ENCODE measurements around the gene TMA16.
"Not testable (repeated sequence)": the region's sequence is repeated elsewhere in the genome, so short reads cannot be mapped to it uniquely, and the experiment has no call there.

The TMA16 gene

GRCh38 chr4:163494360-163495241, at the start of gene TMA16:
Gene TMA16, plus strand, starts transcription at chr4:163494690. Its CDS starts 112 bp downstream, at chr4:163494802.
- in situ Hi-C loops (cut with HindIII; ENCODE audit: low sequenced_read_pairs): no loop called here

- in situ Hi-C loops (cut with HindIII; ENCODE audit: low sequenced_read_pairs): not testable (repeated sequence)
These were observed 47.5 kb upstream of the TMA16 start for GRCh38 chr4:163447023-163447422.

GRCh38 chr4:163447481-163447880, 47.0 kb upstream of the TMA16 start:
- in situ Hi-C loops (cut with HindIII; ENCODE audit: low sequenced_read_pairs): no loop called here

GRCh38 chr4:163448540-163449203, 45.8 kb upstream of the TMA16 start:
- in situ Hi-C loops (cut with HindIII; ENCODE audit: low sequenced_read_pairs): no loop called here

- in situ Hi-C loops (cut with HindIII; ENCODE audit: low sequenced_read_pairs): no loop called here
These were observed 31.9 kb upstream of the TMA16 start for GRCh38 chr4:163462556-163462955.

GRCh38 chr4:163467082-163467770, 27.3 kb upstream of the TMA16 start:
- in situ Hi-C loops (cut with HindIII; ENCODE audit: low sequenced_read_pairs): no loop called here

- in situ Hi-C loops (cut with HindIII; ENCODE audit: low sequenced_read_pairs): no loop called here
These were observed 24.1 kb upstream of the TMA16 start for GRCh38 chr4:163470391-163470790.

GRCh38 chr4:163473130-163473529, 21.4 kb upstream of the TMA16 start:
- in situ Hi-C loops (cut with HindIII; ENCODE audit: low sequenced_read_pairs): no loop called here

GRCh38 chr4:163473576-163473975, 20.9 kb upstream of the TMA16 start, which contains the start of gene TKTL2:
Gene TKTL2, minus strand, starts transcription at chr4:163473754. Its CDS starts 20 bp downstream, at chr4:163473734.
- in situ Hi-C loops (cut with HindIII; ENCODE audit: low sequenced_read_pairs): no loop called here

- in situ Hi-C loops (cut with HindIII; ENCODE audit: low sequenced_read_pairs): no loop called here
These were observed 20.5 kb upstream of the TMA16 start for GRCh38 chr4:163474027-163474426.

- in situ Hi-C loops (cut with HindIII; ENCODE audit: low sequenced_read_pairs): no loop called here
These were observed 17.6 kb upstream of the TMA16 start for GRCh38 chr4:163476761-163477438.

- in situ Hi-C loops (cut with HindIII; ENCODE audit: low sequenced_read_pairs): no loop called here
These were observed 12.3 kb upstream of the TMA16 start for GRCh38 chr4:163482190-163482589.

- in situ Hi-C loops (cut with HindIII; ENCODE audit: low sequenced_read_pairs): no loop called here
These were observed 9.6 kb upstream of the TMA16 start for GRCh38 chr4:163484906-163485305.

GRCh38 chr4:163485589-163485988, 8.9 kb upstream of the TMA16 start:
- in situ Hi-C loops (cut with HindIII; ENCODE audit: low sequenced_read_pairs): no loop called here

GRCh38 chr4:163486321-163486720, 8.2 kb upstream of the TMA16 start:
- in situ Hi-C loops (cut with HindIII; ENCODE audit: low sequenced_read_pairs): no loop called here

GRCh38 chr4:163489929-163490328, 4.6 kb upstream of the TMA16 start:
- in situ Hi-C loops (cut with HindIII; ENCODE audit: low sequenced_read_pairs): no loop called here

GRCh38 chr4:163492951-163493504, 1.5 kb upstream of the TMA16 start:
- in situ Hi-C loops (cut with HindIII; ENCODE audit: low sequenced_read_pairs): no loop called here

GRCh38 chr4:163493643-163494359, 689 bp upstream of the TMA16 start:
- in situ Hi-C loops (cut with HindIII; ENCODE audit: low sequenced_read_pairs): no loop called here

- in situ Hi-C loops (cut with HindIII; ENCODE audit: low sequenced_read_pairs): no loop called here
These were observed 1.4 kb downstream of the TMA16 start for GRCh38 chr4:163495900-163496299.

- in situ Hi-C loops (cut with HindIII; ENCODE audit: low sequenced_read_pairs): no loop called here
These were observed 6.1 kb downstream of the TMA16 start for GRCh38 chr4:163500586-163500985.
